Measurements from ENCODE around the gene TRAPPC14. TPM values are rescaled to one million over a fixed set of nuclear protein-coding genes. Genes with fewer than 3 reads are reported as not detected.

The TRAPPC14 gene
- total and polyA plus RNA-seq, 2 of the 13 experiments (the other 11 are each of a cell fraction or from before 2014, with no cell fraction given): 4.7 to 9.6 TPM

GRCh38 chr7:100126931-100127865 lies 31.3 kb downstream of the TRAPPC14 start, which contains the start of gene MBLAC1 (continued):
- TF ChIP-seq ZNF614 (CRISPR knock-in tag; IDR thresholded peaks at IDR 0.05; ENCODE audit: borderline replicate concordance) (no peak; the same call in 1 of the 2 replicates), JUN (CRISPR knock-in tag; IDR thresholded peaks at IDR 0.05) (0 out of 2 replicates have a peak, but pooled peaks have one; percentile 5), ZNF24 (IDR thresholded peaks at IDR 0.05) (no peak), PRPF4 (IDR thresholded peaks at IDR 0.05; ENCODE audit: low read depth, low read length, poor library complexity, severe bottlenecking) (no peak), E2F5 (CRISPR knock-in tag; conservative IDR thresholded peaks at IDR 0.05) (no peak), ZNF124 (CRISPR knock-in tag; IDR thresholded peaks at IDR 0.05) (no peak), XRCC5 (optimal IDR thresholded peaks at IDR 0.05; ENCODE audit: low read length) (no peak), SRSF4 (IDR thresholded peaks at IDR 0.05; ENCODE audit: low read depth, low read length, poor library complexity, severe bottlenecking) (no peak), ZNF747 (CRISPR knock-in tag; IDR thresholded peaks at IDR 0.05; ENCODE audit: borderline replicate concordance) (no peak; the same call in 1 of the 2 replicates), POLR2AphosphoS5 (IDR thresholded peaks at IDR 0.05; ENCODE audit: low read depth, low read length) (peak; percentile 94), ZNF331 (CRISPR knock-in tag; IDR thresholded peaks at IDR 0.05) (no peak; the same call in 1 of the 2 replicates), NFYC (CRISPR knock-in tag; IDR thresholded peaks at IDR 0.05) (no peak), CAMTA2 (CRISPR knock-in tag; IDR thresholded peaks at IDR 0.05; ENCODE audit: borderline replicate concordance) (0 out of 2 replicates have a peak, but pooled peaks have one; percentile 10), KLF6 (CRISPR knock-in tag; IDR thresholded peaks at IDR 0.05) (no peak), ZBTB38 (CRISPR knock-in tag; IDR thresholded peaks at IDR 0.05) (peak; percentile 36; the same call in 1 of the 2 replicates), MZF1 (CRISPR knock-in tag; IDR thresholded peaks at IDR 0.05; ENCODE audit: borderline replicate concordance) (no peak), ZNF205 (CRISPR knock-in tag; IDR thresholded peaks at IDR 0.05) (no peak), FOXP1 (IDR thresholded peaks at IDR 0.05) (no peak), FOXP1 (CRISPR knock-in tag; IDR thresholded peaks at IDR 0.05) (no peak), NFATC3 (CRISPR knock-in tag; IDR thresholded peaks at IDR 0.05) (0 out of 2 replicates have a peak, but pooled peaks have one; percentile 47), ZBTB20 (CRISPR knock-in tag; IDR thresholded peaks at IDR 0.05; ENCODE audit: borderline replicate concordance, low read depth) (no peak; the same call in 1 of the 2 replicates), POGK (CRISPR knock-in tag; conservative IDR thresholded peaks at IDR 0.05) (no peak), ZNF615 (CRISPR knock-in tag; IDR thresholded peaks at IDR 0.05; ENCODE audit: borderline replicate concordance) (0 out of 2 replicates have a peak, but pooled peaks have one; percentile 37), HNRNPH1 (optimal IDR thresholded peaks at IDR 0.05; ENCODE audit: low read depth, low read length) (no peak)
- TF ChIP-seq, protein P1, sequence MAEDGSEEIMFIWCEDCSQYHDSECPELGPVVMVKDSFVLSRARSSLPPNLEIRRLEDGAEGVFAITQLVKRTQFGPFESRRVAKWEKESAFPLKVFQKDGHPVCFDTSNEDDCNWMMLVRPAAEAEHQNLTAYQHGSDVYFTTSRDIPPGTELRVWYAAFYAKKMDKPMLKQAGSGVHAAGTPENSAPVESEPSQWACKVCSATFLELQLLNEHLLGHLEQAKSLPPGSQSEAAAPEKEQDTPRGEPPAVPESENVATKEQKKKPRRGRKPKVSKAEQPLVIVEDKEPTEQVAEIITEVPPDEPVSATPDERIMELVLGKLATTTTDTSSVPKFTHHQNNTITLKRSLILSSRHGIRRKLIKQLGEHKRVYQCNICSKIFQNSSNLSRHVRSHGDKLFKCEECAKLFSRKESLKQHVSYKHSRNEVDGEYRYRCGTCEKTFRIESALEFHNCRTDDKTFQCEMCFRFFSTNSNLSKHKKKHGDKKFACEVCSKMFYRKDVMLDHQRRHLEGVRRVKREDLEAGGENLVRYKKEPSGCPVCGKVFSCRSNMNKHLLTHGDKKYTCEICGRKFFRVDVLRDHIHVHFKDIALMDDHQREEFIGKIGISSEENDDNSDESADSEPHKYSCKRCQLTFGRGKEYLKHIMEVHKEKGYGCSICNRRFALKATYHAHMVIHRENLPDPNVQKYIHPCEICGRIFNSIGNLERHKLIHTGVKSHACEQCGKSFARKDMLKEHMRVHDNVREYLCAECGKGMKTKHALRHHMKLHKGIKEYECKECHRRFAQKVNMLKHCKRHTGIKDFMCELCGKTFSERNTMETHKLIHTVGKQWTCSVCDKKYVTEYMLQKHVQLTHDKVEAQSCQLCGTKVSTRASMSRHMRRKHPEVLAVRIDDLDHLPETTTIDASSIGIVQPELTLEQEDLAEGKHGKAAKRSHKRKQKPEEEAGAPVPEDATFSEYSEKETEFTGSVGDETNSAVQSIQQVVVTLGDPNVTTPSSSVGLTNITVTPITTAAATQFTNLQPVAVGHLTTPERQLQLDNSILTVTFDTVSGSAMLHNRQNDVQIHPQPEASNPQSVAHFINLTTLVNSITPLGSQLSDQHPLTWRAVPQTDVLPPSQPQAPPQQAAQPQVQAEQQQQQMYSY (CRISPR knock-in tag; IDR thresholded peaks at IDR 0.05): no peak

All from HepG2 (cell line).